Measurements from ENCODE around the gene KLF14.
"Not testable (repeated sequence)": the region's sequence is repeated elsewhere in the genome, so short reads cannot be mapped to it uniquely, and the experiment has no call there.

KLF14 gene

DNA sequence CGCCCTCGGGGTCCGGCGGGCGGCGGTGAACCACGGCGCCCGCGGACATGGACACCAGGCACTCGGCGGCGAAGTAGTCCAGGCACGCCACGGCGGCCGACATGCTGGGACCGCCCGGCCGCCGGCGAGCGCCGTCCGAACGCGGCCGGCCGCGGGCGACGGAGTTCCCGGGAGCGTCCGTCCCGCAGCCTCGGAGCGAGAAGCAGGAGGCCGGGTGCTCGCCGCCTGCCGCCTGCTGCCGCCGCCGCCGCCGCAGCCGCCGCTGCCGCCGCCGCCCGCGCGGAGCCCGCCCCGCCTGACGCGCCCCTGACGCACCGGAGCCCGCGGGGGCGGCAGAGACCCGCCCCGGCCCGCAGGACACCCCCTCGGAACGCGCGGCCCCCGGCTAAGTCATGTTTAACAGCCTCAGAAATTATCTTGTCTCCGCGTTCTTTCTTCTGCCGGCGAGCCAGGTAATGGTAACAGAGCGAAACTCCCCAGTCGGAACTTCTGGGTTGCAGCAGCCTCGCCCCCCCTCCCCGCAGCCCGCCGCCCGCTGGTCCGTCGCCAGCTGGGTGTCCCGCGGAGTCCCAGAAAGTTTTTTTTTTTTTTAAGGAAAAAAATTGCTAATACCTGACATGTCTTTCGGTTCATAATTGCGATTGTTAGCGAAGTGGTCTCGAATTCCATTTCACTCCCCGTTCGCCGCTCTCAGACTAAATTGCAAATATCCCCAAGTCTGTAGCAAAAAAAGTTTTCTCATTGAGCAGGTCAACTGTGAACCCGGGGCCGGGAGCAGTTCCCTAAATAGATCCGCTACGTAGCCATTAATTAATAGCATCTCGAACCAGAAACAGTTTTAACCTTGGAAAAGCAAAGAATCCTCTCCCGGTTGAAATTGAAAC lies at the start of gene KLF14:
Gene KLF14 (minus strand): TSS at position 277 of the 884 bp plus-strand sequence. CDS start 174 bp downstream, at position 103.
- peak; percentile 27 for DNase-seq

DNA sequence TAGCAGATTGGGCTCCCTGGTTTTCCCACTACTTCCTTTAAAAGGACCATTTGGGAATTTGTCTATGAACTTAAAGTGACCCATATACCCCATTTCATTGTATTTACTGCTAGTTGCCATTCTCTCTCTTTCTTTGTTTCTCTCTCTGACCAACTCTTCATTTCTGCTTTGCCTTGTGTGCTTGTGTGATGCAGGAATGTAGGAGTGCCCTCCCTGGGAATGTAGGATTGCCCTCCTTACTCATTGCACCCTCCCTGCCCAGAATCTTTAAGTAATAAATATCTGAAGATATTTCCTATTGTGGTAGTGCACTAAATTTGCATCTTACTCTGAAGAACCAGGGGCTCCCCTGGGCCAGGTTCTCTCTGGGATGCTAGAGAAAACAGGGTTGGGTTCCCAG lies 47.3 kb upstream of the KLF14 start:
- DNase-seq = no peak

DNA sequence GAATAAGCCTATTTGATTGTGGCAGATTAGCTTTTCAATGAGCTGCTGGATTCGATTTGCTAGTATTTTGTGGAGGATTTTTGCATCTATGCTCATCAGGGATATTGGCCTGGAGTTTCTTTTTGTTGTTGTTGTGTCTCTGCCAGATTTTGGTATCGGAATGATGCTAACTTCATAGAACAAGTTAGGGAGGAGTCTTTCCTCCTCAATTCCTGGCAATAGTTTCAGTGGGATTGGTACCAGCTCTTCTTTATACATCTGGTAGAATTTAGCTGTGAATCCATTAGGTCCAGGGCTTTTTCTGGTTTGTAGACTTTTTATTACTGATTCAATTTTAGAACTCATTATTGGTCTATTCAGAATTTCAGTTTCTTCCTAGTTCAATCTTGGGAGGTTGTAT lies 43.4 kb upstream of the KLF14 start:
- no peak for DNase-seq

DNA sequence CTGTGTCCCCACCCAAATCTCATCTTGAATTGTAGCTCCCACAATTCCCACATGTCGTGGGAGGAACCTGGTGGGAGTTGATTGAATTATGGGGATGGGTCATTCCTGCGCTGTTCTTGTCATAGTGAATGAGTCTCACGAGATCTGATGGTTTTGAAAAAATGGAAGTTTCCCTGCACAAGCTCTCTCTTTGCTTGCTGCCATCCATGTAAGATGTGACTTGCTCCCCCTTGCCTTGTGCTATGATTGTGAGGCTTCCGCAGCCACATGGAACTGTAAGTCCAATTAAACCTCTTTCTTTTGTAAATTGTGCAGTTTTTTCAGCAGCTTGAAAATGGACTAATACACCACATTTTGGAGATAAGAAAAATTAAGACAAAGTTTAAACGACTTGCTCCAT lies 38.4 kb upstream of the KLF14 start:
- not testable (repeated sequence) for DNase-seq

DNA sequence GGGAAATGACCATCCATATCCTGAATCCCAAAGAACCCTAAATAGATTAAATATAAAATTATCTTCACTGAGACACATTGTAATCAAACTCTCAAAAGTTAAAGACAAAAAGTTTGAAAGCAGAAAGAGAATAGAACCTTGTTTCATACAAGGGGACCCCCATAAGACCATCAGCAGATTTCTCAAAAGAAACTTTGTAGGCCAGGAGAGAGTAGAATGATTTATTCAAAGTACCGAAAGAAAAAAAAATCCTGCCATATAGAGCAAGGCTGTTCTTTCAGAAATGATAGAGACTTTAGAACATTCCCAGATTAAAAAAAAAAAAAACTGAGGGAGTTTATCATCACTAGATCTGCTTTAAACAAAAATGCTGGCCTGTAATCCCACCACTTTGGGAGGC lies 34.8 kb upstream of the KLF14 start:
- DNase-seq = no peak

DNA sequence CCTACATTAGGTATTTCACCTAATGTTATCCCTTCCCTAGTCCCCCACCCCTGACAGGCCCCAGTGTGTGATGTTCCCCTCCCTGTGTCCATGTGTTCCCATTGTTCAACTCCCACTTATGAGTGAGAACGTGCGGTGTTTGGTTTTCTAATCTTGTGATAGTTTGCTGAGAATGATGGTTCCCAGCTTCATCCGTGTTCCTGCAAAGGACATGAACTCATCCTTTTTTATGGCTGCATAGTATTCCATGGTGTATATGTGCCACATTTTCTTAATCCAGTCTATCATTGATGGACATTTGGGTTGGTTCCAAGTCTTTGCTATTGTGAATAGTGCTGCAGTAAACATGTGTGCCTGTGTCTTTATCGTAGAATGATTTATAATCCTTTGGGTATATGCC lies 30.6 kb upstream of the KLF14 start:
- DNase-seq = not testable (repeated sequence)

DNA sequence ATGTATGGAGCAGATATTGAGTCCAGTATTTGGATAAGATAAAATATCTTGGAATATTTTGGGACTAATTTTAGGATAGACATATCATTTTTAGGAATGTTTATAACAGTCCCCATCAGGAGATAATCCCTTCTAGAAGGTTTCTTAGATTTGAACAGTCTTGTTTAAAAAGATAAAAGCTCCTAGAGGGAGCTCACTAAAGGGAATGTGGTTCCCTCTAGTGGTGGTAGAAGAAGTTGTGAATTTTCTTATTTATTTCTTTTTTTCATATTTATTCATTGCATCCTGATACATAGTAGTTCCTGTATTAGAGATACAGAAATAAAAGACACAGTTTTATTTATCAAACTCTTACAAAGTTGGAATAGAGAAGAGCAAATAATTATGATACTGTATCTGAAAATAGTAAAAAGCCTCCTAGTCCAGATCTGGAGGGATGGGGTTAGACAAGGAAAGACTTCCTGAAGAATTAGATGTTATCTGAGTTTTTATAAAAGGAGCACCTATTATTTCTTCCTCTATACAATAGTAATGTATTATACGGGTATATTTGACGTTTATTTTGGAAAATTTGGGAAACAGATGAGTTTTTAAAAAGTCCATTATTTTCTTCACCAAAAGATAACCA lies 24.5 kb upstream of the KLF14 start:
- no peak for DNase-seq

DNA sequence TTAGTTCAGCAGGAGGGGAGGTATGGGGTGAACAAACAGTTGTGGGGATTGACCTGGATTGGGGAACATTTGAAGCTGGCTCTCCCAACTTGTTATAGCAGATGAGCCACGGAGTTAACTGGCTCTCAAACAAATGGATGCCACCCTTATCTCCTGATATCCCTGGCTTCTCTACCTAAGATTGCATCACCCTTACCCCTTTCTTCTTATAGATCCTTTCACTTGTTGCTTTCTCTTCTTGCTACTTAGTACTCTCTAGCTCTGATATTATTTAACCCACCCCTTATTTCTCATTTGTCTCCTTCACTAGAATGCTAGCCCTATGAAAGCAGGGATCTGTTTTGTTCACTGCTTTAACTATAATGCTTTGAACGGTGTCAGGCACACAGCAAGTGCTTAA lies 22.3 kb upstream of the KLF14 start:
- no peak for DNase-seq

DNA sequence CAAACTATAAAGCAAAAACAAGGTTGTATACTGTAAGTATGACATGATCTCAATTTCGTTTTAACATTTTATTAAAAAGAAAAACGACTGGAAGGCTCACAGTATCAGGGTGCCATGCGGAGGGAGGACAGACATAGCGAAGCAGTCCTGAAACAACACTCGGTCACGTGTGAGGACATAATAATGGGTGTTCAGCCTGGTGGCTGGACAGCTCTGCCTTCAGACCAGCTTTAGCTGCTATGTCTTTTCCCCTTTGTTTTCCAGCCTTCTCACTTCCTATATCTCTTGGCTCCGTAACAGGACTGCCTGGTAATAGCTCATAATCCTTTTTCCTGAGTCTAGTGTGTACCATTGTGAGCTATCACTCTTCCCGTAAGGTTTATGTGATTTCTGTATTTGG lies 18.4 kb upstream of the KLF14 start:
- DNase-seq = no peak

DNA sequence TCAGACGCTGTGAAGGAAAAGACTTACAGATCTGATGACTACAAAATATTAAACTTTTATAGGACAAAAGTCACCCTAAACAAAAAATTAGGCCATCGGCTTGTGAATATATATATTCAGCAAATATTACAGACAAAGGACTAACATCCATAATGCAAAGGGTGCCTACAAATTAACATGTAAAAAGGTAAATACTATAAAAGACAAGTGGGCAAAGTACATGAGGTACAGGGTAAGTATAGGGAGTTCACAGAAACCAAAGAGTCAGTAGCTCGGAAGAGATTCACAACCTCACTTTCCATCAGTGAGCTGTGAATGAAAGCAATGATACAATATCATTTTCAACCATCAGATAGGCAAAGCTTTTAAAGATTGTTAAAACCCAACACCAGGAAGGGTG lies 16.7 kb upstream of the KLF14 start:
- no peak for DNase-seq

DNA sequence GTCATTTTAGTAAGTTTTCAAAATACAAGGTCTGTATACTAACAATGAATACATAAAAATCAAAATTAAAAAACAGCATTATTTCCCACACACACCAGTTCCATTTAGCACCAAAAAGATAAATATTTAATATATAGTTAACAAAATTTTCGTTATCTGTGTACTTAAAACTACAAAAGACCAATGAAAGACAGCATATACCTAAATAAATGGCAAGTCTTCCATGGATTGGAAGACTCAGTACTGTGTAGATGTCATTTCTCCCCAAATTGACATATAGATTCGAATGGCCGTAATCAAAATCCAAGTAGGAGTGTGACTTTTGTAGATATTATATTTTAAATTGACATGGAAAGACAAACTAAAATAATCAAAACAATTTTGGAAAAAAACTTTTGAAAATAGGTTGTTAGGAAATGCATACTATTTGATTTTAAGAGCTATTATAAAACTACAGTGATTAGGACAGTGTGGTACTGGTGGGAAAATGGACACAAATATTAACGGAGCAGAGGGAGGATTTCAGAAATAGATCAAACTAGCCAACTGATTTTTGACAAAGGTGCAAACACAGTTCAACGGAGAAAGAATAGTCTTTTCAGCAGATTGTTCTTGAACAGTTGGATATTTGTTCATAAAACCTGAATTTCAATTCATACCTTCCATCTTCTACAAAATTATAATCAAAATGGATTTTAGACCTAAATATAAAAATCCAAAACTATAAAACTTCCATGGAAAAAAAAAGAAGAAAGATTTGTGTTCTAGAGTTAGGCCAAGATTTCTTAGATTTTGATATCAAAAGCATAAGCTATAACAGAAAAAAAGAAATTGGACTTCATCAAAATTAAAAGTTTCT lies 14.8 kb upstream of the KLF14 start:
- DNase-seq = no peak

DNA sequence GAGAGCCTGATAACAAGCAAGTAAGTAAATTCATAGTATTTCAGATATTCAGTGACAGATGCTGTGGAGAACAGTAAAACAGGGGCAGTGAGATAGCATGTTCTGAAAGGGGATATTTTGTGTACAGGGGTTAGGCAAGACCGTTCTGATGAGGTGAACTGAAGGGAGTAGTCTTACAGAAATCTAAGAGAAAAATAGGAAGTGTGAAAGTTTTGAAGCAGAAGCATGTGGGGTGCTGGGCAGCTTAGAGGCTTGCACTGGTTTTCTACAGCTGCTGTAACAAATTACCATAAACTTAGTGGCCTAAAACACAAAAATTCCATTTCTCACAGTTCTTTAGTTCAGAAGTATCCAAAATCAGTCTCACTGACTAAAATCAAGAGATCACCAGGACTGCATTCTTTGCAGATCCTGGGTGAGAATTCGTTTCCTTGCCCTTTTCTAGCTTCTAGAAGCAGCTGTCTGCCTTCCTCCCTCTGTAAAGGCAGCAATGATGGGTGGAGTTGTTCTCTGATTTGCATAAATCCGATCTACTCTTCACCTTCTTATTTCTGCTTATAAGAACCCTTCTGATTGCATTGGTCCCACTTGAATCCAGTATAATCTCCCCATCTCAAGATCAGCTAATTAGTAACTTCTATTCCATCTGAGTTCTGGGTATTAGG lies 7.5 kb upstream of the KLF14 start:
- DNase-seq = peak; percentile 22

DNA sequence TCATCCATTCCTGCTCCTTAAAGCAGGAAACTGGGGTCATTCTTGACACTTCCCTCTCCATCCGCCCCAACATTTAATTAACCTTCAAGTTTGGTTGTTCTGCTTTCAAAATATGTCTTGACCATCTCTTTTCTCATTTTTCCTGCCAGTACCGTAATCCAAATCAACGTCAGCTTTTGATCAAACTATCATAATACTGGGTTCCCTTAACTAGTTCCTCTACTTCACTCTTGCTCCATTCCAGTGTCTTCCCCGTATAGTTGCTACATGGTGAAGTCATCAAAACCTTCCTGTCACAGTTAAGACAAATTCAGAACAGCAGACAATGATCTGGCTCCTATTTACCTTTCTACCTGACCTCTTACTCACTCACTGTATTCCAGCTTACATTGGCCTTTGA lies 6.6 kb upstream of the KLF14 start:
- DNase-seq = no peak

DNA sequence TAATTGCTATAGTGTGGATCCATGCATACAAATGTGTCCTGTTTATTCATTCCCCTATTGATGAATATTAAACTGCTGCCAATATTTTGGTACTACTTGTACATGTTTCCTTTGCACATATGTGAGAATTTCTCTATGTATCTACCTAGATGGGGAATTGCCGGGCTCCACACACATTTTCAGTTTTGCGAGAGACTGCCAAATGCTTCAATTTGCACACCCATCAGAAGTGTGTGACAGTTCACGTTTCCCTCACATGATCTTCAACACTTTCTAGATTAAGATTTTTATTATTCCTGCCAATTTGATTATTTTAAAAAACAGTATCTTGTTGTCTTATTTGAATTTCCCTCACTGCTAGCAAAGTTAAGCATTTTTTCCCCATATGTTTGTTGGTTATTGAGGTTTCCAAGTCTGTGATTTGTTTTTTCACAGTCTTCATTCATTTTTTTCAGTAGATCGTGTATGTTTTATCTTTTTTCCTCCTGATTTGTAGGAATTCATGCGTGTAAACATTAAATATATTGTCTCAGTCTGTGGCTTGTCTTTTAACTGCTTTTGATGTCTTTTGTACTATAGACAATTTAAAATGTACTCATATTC lies 2.4 kb upstream of the KLF14 start:
- DNase-seq = no peak

DNA sequence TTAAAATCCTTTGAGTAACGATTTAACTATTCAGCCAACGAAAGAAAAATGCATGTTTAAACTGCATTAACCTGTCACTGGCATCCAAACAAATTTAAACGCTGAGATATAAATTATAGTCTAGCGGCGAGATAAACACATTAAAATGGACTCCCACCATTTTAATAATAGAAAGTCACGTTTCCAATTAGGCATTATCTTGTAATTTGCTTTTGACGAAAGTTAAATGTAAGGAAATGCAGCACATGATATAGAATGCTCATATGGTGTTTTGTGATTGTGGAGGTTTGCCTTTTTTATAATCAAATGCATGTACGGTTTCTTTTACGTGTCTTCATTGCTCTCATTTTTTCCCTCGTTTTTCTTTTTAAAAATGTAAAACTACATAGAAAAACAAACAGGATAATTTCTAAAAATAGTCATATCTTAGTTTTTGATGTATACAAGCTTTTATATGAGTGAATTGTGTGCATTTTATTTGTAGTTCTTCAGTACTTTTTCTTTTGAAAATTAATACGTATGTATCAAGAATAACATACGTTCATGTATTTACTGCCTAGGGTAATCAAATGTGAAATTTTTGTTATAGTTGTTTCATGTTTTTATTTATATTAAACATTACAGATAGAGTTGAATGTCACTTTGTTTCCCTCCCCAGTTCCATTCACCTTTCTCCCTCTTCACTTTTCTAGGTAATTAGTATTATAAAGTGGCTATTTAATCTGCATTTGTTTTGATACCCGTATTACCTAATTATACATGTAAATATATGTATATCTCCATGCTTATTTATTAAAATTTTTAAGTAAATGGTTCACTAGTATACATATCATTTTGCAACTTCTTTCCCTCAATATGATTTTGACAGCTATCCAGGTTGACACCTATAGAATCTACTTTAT lies 1.1 kb upstream of the KLF14 start:
- no peak for DNase-seq

DNA sequence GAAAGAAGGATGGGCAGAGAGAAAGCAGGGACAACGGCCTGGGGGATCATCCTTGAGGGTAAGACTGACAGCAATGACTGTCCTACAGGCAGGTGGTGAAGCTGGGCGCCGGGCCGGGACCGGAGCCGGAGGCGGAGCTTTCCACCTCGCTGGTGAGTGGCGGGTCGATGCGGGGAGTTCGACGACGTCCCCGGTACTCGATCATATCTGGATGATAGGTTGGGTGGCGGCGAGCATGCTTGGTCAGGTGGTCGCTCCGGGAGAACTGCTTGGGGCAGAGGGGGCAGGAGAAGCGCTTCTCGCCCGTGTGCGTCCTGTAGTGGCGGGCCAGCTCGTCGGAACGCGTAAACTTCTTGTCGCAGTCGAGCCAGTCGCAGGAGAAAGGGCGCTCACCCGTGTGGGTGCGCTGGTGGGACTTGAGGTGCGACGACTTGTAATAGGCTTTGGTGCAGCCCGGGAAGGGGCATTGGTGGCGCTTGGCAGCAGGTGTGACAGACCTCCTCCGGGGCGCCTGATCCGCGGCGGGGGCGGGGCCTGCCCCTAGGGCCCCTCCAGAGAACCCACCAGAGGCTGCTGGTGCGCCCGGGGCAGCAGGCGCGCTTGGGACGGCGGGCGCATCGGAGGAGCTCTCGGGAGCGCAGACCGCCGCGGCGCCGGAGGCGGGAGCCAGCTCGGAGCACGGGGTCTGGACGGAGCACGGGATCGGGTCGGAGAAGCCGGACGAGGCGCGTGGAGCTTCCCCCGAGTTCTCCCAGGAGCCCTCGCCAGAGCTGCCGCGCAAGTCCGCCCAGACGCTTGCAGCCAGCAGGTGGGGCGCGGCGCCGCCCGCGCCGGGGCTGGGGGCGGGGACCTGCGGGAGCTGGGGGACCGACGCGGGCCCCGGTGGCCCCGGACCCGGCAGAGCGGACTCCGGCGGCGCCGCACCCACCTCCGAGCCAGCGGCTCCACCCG lies 752 bp downstream of the KLF14 start:
- peak; percentile 37 for DNase-seq

DNA sequence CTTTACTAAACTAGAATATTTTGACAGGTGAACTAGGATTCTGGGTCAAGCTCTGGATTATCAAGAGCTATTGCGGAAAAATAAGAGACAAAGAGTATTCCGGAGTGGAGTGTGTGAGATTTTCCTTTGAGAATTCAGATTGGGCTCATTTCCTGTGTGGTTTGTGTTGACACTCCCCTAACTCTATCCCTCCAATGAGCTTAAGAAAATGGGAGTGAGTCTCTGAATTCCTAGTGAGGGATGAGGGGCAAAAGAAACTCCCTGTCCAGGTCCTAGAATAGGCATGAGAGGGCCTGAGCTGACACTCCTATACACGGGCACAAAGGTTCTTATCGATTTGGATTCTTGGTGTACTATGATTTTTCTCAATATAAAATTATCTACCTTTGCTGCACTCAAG lies 10.2 kb downstream of the KLF14 start:
- DNase-seq = no peak

DNA sequence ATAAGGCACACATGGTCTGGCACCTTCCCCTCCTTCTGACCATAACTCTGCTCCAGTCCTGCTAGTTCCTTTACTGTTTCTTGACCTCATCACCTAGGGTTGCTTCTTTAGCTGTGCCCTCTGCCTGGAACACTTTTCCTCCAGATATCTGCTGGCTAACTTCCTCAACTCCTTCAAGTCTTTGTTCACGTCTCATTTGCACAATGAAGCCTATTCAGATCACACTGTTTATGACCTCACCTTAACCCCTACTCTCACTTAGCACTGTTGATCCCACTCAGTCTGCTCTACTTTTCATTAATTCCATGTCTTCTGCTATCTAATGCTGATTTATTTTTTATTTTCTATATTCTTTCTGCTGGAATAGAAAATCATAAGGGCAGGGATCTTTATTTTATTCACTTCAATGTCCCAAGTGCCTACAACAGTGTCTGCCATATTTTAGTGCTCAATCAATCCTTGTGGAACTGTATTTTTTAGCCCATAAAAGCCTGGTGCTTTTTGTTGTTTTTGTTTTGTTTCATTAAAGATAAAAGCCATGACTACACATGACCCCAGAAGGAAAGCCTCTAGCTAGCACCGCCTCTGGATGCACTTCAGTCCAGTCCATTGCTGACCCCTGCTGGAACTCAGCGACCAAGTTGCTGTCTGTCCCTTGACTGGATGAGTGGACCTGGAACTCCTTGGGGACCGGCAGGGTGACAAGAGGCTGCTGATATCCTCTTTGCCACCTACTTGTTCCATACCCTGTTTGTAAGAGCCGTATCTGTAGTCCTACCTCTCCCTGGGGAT lies 12.3 kb downstream of the KLF14 start:
- no peak for DNase-seq

DNA sequence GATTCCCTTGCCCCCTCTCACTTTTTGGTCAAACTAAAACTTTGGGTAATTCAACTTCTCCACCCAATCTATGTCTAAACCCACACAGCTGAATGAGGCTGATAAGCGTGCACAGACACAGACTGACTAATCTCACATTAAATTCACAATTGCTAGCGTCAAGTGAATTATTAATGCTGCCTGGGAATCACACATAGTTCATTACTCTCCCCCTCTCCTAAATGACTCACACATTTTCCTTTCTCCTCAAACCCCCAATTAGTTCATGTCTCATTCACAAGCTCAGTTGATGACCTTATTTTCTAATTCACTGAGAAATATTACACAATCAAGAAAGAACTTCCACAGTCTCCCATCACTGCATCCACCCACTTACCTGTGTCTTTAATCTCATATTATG lies 14.5 kb downstream of the KLF14 start:
- DNase-seq = no peak
